Activated CD4-positive, alpha-beta T cell treated with anti-CD3 and anti-CD28 coated beads for 36 hours (primary cell): ENCODE results near the gene FASTKD1. TPM values are rescaled to one million over a fixed set of nuclear protein-coding genes. Genes with fewer than 3 reads are reported as not detected.

Experiments
- total RNA-seq, 2 experiments: library from RNA; stranded (reverse); gene quantifications; one replicate each; pipeline ENCODE4 v1.2.3, GENCODE V29; 2021

FASTKD1 gene
- total RNA-seq, 2 experiments from 2014 or later = 29.8 to 39.7 TPM

Other genes starting within 250 kb of the FASTKD1 start
- gene LRP2, start 211.3 kb downstream of the FASTKD1 start, total RNA-seq = 1 to 10 TPM; 1.9 to 3.0 TPM
- 1 to 10 TPM; 2.7 to 3.4 TPM for gene BBS5, start 94.4 kb downstream of the FASTKD1 start, total RNA-seq
- under 1 TPM in 1 of 2 experiments, not detected in 1; 0.46 TPM for gene KLHL41, start 64.2 kb downstream of the FASTKD1 start, total RNA-seq
- gene PPIG, start 10.5 kb upstream of the FASTKD1 start, total RNA-seq = 10 to 100 TPM; 57.6 to 58.6 TPM
- under 1 TPM in 1 of 2 experiments, not detected in 1; 0.23 TPM for gene CFAP210, start 120.5 kb upstream of the FASTKD1 start, total RNA-seq
- gene PHOSPHO2, start 120.6 kb upstream of the FASTKD1 start, total RNA-seq = 1 to 10 TPM; 2.2 to 3.5 TPM
- 1 to 10 TPM; 4.4 to 5.7 TPM for gene KLHL23, start 160.0 kb upstream of the FASTKD1 start, total RNA-seq
- gene SSB, start 225.0 kb upstream of the FASTKD1 start, total RNA-seq = 100 to 1,000 TPM; 127 to 138 TPM